Endothelial cell (in vitro differentiated cells): ENCODE data around the gene ATP2A3. TPM values are rescaled to one million over a fixed set of nuclear protein-coding genes. Genes with fewer than 3 reads are reported as not detected.

Experiments used
- DNase-seq: peaks from one replicate; pipeline ENCODE4 v3.0.0; 2021; ENCODE audit warnings: low spot score
- H3K27ac Mint-ChIP-seq: one replicate; pipeline ENCODE4 v1.8.0; 2021; ENCODE audit warnings: mixed read lengths, inconsistent platforms; ENCODE audit not compliant: unreplicated experiment
- H3K27me3 Mint-ChIP-seq: one replicate; pipeline ENCODE4 v1.8.0; 2021; ENCODE audit warnings: mild to moderate bottlenecking, moderate library complexity, mixed read lengths, inconsistent platforms; ENCODE audit not compliant: unreplicated experiment
- H3K36me3 Mint-ChIP-seq: one replicate; pipeline ENCODE4 v1.8.0; 2021; ENCODE audit warnings: mild to moderate bottlenecking, low read depth, mixed read lengths, inconsistent platforms; ENCODE audit not compliant: unreplicated experiment
- H3K4me1 Mint-ChIP-seq: one replicate; pipeline ENCODE4 v1.8.0; 2021; ENCODE audit warnings: mild to moderate bottlenecking, mixed read lengths, inconsistent platforms; ENCODE audit not compliant: unreplicated experiment
- H3K4me3 Mint-ChIP-seq: one replicate; pipeline ENCODE4 v1.8.0; 2021; ENCODE audit warnings: mild to moderate bottlenecking, mixed read lengths, inconsistent platforms; ENCODE audit not compliant: unreplicated experiment
- H3K9me3 Mint-ChIP-seq: one replicate; pipeline ENCODE4 v1.8.0; 2021; ENCODE audit warnings: mixed read lengths, inconsistent platforms; ENCODE audit not compliant: unreplicated experiment
- CTCF ChIP-seq: fragments of 200-600 bp; sonication (generic); IDR thresholded peaks from one replicate; pipeline ENCODE4 v1.5.0; 2021; ENCODE audit warnings: antibody characterized with exemption; ENCODE audit not compliant: unreplicated experiment
- total RNA-seq: library from RNA; stranded (reverse); fragmentation: NEBNext Ultra II Directional; extraction: Animal tissue kit (Norgen Biotek cat#: 25700); gene quantifications from one replicate; pipeline ENCODE4 v1.2.1, GENCODE V29; 2021; ENCODE audit not compliant: unreplicated experiment

Gene ATP2A3
- total RNA-seq, 1 donor from 2014 or later: 116 TPM

GRCh38 chr17:3925684-3926485 lies 38.4 kb downstream of the ATP2A3 start:
- H3K27me3 Mint-ChIP-seq: peaks cover 11% of the 10 kb centered on the region
- H3K9me3 Mint-ChIP-seq: no peaks in the 10 kb centered on the region
- H3K4me1 Mint-ChIP-seq: no peaks in the 10 kb centered on the region
- no peak for TF ChIP-seq CTCF
- no peak for DNase-seq
- H3K36me3 Mint-ChIP-seq: peaks cover 8% of the 10 kb centered on the region
- H3K27ac Mint-ChIP-seq: no peak overlapping the region
- H3K4me3 Mint-ChIP-seq: no peak overlapping the region

- no peak for TF ChIP-seq CTCF
- peaks cover 7% of the 10 kb centered on the region for H3K36me3 Mint-ChIP-seq
- no peaks in the 10 kb centered on the region for H3K4me1 Mint-ChIP-seq
- no peak overlapping the region for H3K4me3 Mint-ChIP-seq
- no peaks in the 10 kb centered on the region for H3K9me3 Mint-ChIP-seq
- H3K27me3 Mint-ChIP-seq: peaks cover 11% of the 10 kb centered on the region
- H3K27ac Mint-ChIP-seq: no peak overlapping the region
- no peak for DNase-seq
Observed at GRCh38 chr17:3924512-3925350, 39.5 kb downstream of the ATP2A3 start.

- TF ChIP-seq CTCF: no peak
- H3K4me3 Mint-ChIP-seq: no peak overlapping the region
- peaks cover 7% of the 10 kb centered on the region for H3K36me3 Mint-ChIP-seq
- no peak overlapping the region for H3K27ac Mint-ChIP-seq
- H3K27me3 Mint-ChIP-seq: peaks cover 11% of the 10 kb centered on the region
- no peaks in the 10 kb centered on the region for H3K9me3 Mint-ChIP-seq
- DNase-seq: no peak
- H3K4me1 Mint-ChIP-seq: no peaks in the 10 kb centered on the region
Observed at GRCh38 chr17:3923466-3924190, 40.6 kb downstream of the ATP2A3 start.

GRCh38 chr17:3922765-3923164 lies 41.5 kb downstream of the ATP2A3 start:
- Mint-ChIP-seq H3K27ac (no peak overlapping the region), H3K27me3 (peaks cover 10% of the 10 kb centered on the region), H3K4me3 (no peak overlapping the region)

More at GRCh38 chr17:3922765-3923164, 41.5 kb downstream of the ATP2A3 start:
- no peak for DNase-seq
- TF ChIP-seq CTCF: no peak
- Mint-ChIP-seq H3K36me3 (peaks cover 7% of the 10 kb centered on the region), H3K9me3 (no peaks in the 10 kb centered on the region), H3K4me1 (no peaks in the 10 kb centered on the region)
